ENCODE results near the gene TLR10. TPM values are rescaled to one million over a fixed set of nuclear protein-coding genes. Genes with fewer than 3 reads are reported as not detected.

Gene TLR10
- total and polyA plus RNA-seq, 8 donors, result 0.15 to 1.1 (median 0.66) TPM; not detected in 4

DNA sequence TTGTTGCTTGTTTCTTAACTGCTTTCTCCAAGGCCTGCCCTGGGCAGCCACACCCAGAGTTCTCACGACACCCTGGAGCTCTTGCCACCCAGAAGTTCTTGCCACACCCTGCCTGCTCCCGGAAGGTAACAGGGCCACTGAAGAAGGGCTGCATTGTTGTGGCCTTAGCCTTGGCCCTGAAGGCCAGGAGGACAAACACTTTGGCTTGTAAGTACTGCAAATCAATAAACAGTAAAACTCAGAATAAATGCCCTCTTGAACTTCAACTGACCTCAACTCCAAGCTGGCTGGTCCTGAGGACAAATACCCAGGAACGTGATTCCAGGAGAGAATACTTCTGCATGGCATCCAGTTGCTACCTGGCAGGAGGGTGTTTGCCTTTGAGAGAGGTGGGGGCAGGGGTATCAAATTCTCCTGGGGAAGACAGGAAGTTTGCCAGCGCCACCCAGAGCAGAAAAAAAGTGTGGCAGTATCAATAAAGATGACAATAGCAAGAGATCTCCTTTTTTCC is 54.1 kb downstream of the TLR10 start:
- peak; percentile 74 to 84 for DNase-seq
- no peaks in the 10 kb centered on the region for H3K36me3 ChIP-seq
- peak overlapping the region; percentile 45 to 60 (median 46) for H3K27ac ChIP-seq
- intact Hi-C loops (cut with DNase I; ENCODE audit: low total_unique reads), result no loop called here
- peaks cover 0 to 29% (median 25%) of the 10 kb centered on the region in 4 donors for H3K4me1 ChIP-seq
- no peaks in the 10 kb centered on the region for H3K9me3 ChIP-seq
- H3K4me3 ChIP-seq, result no peak overlapping the region
- WGBS, 5 donors, result 21 to 60% (median 35%) methylated on average over 4 of the region's 4 CpGs
- no peak for TF ChIP-seq EP300 (IDR thresholded peaks at IDR 0.05)
- TF ChIP-seq POLR2AphosphoS5 (IDR thresholded peaks at IDR 0.05), result peak in 2 of 3 donors; percentile 38 to 67
- no peak for TF ChIP-seq POLR2A (IDR thresholded peaks at IDR 0.05)
- TF ChIP-seq, protein P1, sequence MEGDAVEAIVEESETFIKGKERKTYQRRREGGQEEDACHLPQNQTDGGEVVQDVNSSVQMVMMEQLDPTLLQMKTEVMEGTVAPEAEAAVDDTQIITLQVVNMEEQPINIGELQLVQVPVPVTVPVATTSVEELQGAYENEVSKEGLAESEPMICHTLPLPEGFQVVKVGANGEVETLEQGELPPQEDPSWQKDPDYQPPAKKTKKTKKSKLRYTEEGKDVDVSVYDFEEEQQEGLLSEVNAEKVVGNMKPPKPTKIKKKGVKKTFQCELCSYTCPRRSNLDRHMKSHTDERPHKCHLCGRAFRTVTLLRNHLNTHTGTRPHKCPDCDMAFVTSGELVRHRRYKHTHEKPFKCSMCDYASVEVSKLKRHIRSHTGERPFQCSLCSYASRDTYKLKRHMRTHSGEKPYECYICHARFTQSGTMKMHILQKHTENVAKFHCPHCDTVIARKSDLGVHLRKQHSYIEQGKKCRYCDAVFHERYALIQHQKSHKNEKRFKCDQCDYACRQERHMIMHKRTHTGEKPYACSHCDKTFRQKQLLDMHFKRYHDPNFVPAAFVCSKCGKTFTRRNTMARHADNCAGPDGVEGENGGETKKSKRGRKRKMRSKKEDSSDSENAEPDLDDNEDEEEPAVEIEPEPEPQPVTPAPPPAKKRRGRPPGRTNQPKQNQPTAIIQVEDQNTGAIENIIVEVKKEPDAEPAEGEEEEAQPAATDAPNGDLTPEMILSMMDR (IDR thresholded peaks at IDR 0.05), result peak in 1 of 7 experiments; percentile 38
- H3K27me3 ChIP-seq, result no peaks in the 10 kb centered on the region

DNA sequence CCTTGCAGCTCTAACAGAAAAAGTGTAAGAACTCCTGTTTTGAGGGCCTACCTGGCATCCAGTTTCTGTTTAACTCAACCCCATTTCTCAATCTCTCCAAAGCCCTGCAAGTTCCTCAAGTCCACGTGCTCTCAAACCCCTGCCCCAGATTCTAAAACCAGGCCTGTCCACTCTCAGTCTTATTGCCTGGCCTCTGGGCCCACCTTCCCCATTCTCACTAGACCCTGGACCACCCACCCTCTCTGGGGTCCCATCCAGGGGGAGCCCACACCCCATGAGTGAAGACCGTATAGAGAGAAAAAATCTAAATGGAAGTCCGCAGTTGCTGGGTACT is 58.3 kb downstream of the TLR10 start:
- H3K27ac ChIP-seq, result peak overlapping the region in 3 of 5 donors; percentile 15 to 55 (median 34)
- H3K4me3 ChIP-seq, result no peak overlapping the region
- WGBS, 5 donors, result 65 to 84% (median 73%) methylated on average over 3 of the region's 3 CpGs
- TF ChIP-seq, protein P1 (IDR thresholded peaks at IDR 0.05), result no peak
- TF ChIP-seq EP300 (IDR thresholded peaks at IDR 0.05) (no peak), POLR2AphosphoS5 (IDR thresholded peaks at IDR 0.05) (no peak), POLR2A (IDR thresholded peaks at IDR 0.05) (no peak)
- peaks cover 0 to 22% (median 15%) of the 10 kb centered on the region in 4 donors for H3K4me1 ChIP-seq
- no peak for DNase-seq
- intact Hi-C loops (cut with DNase I; ENCODE audit: low total_unique reads), result no loop called here
- no peaks in the 10 kb centered on the region for H3K36me3 ChIP-seq
- H3K27me3 ChIP-seq, result no peaks in the 10 kb centered on the region
- H3K9me3 ChIP-seq, result no peaks in the 10 kb centered on the region

- Histone ChIP-seq H3K4me1 (peaks cover 0 to 19% (median 12%) of the 10 kb centered on the region in 4 donors), H3K27me3 (no peaks in the 10 kb centered on the region), H3K4me3 (no peak overlapping the region), H3K9me3 (no peaks in the 10 kb centered on the region), H3K36me3 (no peaks in the 10 kb centered on the region), H3K27ac (peak overlapping the region in 2 of 5 donors; percentile 15 to 55)
- intact Hi-C loops (cut with DNase I; ENCODE audit: low total_unique reads), result no loop called here
- TF ChIP-seq POLR2AphosphoS5 (IDR thresholded peaks at IDR 0.05) (peak in 2 of 3 donors; percentile 9 to 47), POLR2A (IDR thresholded peaks at IDR 0.05) (no peak)
- 52 to 68% (median 61%) methylated on average over 7 of the region's 7 CpGs for WGBS, 5 donors
- DNase-seq, result peak; percentile 44 to 72
Measured at GRCh38 chr4:38723726-38724474, 58.9 kb downstream of the TLR10 start.

- no peak for TF ChIP-seq POLR2AphosphoS5 (IDR thresholded peaks at IDR 0.05)
- TF ChIP-seq EP300 (IDR thresholded peaks at IDR 0.05), result no peak
- TF ChIP-seq, protein P1 (IDR thresholded peaks at IDR 0.05), result no peak
- no peak for TF ChIP-seq POLR2A (IDR thresholded peaks at IDR 0.05)
- Histone ChIP-seq H3K27ac (no peak overlapping the region), H3K4me3 (no peak overlapping the region), H3K27me3 (no peaks in the 10 kb centered on the region), H3K36me3 (no peaks in the 10 kb centered on the region), H3K9me3 (no peaks in the 10 kb centered on the region), H3K4me1 (peaks cover 0 to 12% (median 4%) of the 10 kb centered on the region in 4 donors)
- 67 to 93% (median 88%) methylated on average over 4 of the region's 4 CpGs for WGBS, 5 donors
- DNase-seq, result no peak
- intact Hi-C loops (cut with DNase I; ENCODE audit: low total_unique reads), result no loop called here
Measured at GRCh38 chr4:38723114-38723513, 59.7 kb downstream of the TLR10 start.

Small RNA genes lying within 50 kb of the gene (small RNA-seq; reads per million reads assigned to genes)
- 0 reads per million in 4 donors for gene RNA5SP158

Other genes with a start within 250 kb of the TLR10 start
- gene KLF3, start 118.8 kb downstream of the TLR10 start, total RNA-seq, result 100 to 1,000 TPM in 2 of 5 donors, 10 to 100 TPM in 3; 46.4 to 113 (median 79.1) TPM
- 10 to 100 TPM; 13.0 to 45.1 (median 13.5) TPM for gene KLF3, start 118.8 kb downstream of the TLR10 start, polyA plus RNA-seq
- 10 to 100 TPM in 1 of 5 donors, 1 to 10 TPM in 3, not detected in 1; 5.3 to 37.4 (median 6.9) TPM for gene TLR1, start 21.8 kb upstream of the TLR10 start, total RNA-seq
- gene TLR1, start 21.8 kb upstream of the TLR10 start, polyA plus RNA-seq, result 1 to 10 TPM; 1.2 to 2.9 (median 1.5) TPM
- 10 to 100 TPM in 1 of 5 donors, 1 to 10 TPM in 2, not detected in 2; 3.3 to 29.0 (median 4.3) TPM for gene TLR6, start 73.8 kb upstream of the TLR10 start, total RNA-seq
- under 1 TPM; 0.19 to 0.46 (median 0.23) TPM for gene TLR6, start 73.8 kb upstream of the TLR10 start, polyA plus RNA-seq
- 100 to 1,000 TPM in 2 of 5 donors, 10 to 100 TPM in 3; 23.2 to 149 (median 63.0) TPM for gene FAM114A1, start 84.8 kb upstream of the TLR10 start, total RNA-seq
- 10 to 100 TPM; 10.4 to 35.6 (median 35.6) TPM for gene FAM114A1, start 84.8 kb upstream of the TLR10 start, polyA plus RNA-seq
- 1 to 10 TPM in 1 of 5 donors, under 1 TPM in 1, not detected in 3; 0.37 to 1.2 TPM for gene TMEM156, start 249.4 kb upstream of the TLR10 start, total RNA-seq
- gene TMEM156, start 249.4 kb upstream of the TLR10 start, polyA plus RNA-seq, result 1 to 10 TPM in 1 of 3 donors, under 1 TPM in 1, not detected in 1; 0.44 to 1.8 TPM